ENCODE data around the gene STAT5B. TPM values are rescaled to one million over a fixed set of nuclear protein-coding genes. Genes with fewer than 3 reads are reported as not detected.
A peak's percentile ranks its signal among the peaks of the same experiment; 100 is the strongest.

Gene STAT5B
- polyA plus RNA-seq, 4 donors = 35.4 to 56.5 (median 47.8) TPM

DNA sequence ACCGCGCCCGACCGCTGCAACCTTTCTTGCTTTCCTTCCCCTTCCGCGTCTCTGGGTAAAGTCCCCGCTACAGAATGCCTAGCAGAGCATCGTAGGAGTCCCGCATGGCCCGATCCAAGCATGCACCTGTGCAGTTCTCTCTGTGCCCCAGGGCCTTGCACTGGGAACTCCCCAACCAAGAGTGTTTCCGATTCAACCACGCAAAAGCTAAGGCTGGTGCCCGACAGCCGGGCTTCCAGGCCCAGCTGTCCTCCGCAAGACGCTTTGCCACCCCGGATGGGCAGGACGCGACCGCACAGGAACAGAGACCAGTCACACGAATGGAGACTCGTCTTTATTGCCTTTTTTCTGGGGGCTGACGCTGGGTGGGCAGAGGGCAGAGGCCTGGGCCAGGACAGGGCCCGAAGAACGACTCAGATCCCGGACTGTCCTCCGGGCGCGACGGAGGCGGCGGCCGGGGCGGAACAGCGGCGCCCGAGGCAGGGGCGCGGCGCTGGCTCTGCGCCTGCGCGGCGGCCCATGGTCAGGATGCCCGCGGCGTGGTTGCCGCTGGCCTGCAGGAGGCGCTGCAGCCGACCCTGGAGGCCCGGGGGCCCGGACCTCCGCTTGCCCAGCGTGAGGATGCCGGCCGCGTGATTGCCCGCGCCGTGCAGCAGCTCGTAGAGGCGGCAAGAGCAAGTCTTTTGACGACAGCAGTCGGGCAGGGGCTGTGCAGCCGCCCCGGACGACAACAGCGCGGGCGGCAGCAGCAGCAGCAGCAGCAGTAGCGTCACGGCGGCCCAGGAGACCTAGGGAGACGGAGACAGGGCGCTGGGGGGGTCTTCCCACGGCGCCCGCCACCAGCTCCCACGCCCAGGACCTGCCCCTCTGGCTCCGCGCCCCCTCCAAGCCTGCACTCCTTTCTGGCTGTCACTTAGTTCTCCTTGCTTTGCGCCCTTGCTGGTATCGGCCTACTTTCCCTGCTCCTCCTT, 92.2 kb downstream of the STAT5B start:
- DNase-seq (ENCODE audit: low read depth in 4 of 4, low spot score in 2 of 4) = peak in 2 of 4 donors; percentile 42 to 62

DNA sequence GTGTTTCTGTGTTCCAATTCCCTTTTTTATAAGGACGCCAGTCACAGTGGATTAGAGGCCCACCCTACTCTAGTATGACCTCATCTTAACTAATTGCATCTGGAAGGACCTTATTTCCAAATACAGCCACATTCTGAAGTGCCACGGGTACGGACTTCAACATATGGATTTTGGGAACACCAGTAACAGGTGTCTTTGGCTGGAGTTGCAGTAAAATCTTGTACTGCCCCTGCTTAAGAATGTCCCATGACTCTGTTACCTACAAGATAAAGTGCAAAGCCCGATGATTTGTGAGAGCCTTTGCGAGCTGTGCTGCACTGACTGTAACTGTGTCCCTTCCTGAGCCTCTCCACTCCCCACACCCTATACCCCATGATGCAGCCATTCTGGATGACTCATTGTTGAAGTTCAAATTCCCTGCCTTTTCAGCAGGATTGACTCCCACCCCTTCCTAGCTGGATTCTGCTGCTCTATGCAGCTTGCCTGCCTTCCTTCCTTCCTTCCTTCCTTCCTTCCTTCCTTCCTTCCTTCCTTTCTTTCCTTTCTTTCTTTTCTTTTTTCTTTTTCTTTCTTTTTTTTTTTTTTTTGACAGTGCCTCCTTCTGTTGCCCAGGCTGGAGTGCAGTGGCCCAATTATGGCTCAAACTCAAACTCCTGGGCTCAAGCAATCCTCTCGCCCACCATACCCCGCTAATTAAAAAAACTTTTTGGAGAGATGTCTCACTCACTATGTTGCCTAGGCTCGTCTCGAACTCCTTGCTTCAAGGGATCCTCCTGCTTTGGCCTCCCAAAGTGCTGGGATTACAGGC, 93.1 kb downstream of the STAT5B start:
- DNase-seq (ENCODE audit: low read depth in 4 of 4, low spot score in 2 of 4) = no peak

DNA sequence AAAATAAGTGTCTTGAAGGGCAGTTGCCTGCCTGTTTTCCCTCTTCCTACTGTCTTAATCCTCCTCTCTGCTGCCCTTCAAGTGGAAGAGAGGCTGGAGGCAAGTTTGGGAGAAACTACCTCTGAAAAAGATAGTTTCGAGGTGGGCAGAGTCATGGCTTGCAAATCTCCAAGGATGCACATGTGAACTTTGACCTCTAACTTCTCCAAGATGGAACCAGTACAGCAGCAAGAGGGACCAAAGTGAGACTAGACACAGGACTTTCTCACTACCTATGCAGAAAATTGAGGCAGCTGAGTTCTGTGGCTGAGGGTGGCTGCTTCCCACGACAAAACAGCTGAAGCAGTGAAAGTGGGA, 94.4 kb downstream of the STAT5B start:
- no peak for DNase-seq (ENCODE audit: low read depth in 4 of 4, low spot score in 2 of 4)

DNA sequence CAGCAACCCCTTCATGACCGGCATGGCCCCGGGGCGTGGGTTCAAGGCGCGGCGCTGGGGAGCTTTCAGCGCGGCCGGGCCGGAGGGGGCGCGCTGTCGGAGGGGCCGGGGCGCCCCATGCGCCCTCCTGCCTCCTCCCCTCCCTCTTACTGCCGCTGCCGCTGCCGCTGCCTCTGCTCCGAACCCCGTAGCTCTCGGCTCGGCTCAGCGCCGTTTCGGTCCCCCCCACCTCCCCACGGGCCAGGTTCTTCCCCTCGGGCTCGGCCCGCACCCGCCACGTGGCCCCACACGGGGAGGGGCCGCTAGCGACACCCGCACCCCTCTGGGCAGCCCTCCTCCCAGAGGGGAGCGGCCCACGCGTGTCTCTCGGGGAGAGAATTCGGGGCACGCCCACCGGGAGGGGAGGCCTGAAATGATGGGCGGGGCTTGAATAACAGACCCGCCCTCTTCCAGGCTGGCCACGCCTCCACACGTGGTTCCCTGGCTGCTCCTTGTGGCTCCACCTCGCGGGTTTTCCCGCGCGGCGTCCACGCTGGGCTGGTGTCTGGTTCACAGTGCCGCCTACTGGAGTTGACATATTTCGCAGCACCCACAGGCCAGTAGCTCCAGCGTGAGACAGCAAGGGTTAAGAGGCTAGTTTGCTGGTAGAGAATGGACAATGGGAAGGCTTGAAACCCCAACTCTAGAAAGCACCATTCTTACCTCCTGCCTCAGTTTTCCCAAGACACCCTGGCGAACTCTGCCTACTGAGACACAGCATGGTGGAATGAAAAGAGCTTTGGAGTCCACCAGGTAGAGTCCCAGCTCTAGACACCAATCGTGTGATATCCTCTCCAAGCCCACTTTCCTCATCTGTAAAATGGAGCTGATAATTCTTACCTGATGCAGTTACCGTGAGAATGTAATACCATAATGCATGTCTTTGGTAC, 95.0 kb downstream of the STAT5B start, which contains the start of gene KCNH4:
Gene KCNH4, minus strand, starts transcription at position 221 of the 929 bp plus-strand sequence. Its CDS starts 197 bp downstream, at position 24.
- no peak for DNase-seq (ENCODE audit: low read depth in 4 of 4, low spot score in 2 of 4)

DNA sequence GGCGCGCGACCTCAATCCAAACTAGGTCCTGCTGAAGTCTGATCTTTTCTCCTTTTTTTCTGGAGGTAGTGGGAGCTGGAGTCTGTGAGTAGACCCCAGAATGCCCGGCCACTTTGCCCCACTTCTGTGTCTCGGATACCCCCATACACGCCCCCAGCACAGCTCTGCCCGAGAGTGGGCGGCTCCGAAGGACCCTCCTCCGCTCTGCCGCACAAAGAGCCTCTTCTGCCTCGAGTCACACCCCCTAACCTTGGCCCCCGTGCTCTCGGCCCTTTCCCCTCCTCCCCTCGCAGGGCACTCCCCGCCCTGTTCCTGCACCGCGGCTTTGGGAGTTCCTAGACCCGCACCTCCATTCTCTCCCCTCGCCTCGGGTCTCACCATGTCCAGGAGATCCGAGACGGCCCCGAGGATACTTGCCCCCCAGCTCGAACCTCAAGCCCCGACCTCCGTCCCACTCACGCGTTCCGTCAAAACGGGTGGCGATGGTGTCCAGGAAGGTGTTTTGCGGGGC, 95.7 kb downstream of the STAT5B start:
- DNase-seq (ENCODE audit: low read depth in 4 of 4, low spot score in 2 of 4) = no peak

DNA sequence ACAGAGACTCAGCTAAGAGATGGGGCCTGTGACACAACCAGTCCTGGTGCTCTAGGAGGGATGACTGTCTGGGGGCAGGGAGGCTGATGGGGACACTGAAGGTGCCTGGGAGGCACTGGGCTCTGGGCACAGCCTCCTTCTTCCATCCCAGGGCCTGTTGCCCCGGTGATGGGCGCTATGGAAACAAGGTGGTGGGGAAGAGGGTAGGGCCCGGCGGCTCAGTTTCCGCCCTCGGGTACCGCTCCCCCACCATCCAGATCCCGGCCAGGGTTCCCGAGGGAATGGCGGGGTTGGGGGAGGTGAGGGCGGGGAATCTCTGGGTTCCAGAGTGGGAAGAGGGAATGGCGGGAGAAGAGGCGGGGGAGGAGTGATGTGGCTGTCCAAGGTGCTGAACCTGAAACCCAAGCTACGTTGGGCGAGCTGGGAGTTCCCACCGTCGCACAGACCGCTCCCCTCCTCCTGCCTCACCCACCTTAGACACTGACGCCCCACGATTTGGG, 96.2 kb downstream of the STAT5B start:
- DNase-seq (ENCODE audit: low read depth in 4 of 4, low spot score in 2 of 4) = peak in 1 of 4 donors; percentile 62

DNA sequence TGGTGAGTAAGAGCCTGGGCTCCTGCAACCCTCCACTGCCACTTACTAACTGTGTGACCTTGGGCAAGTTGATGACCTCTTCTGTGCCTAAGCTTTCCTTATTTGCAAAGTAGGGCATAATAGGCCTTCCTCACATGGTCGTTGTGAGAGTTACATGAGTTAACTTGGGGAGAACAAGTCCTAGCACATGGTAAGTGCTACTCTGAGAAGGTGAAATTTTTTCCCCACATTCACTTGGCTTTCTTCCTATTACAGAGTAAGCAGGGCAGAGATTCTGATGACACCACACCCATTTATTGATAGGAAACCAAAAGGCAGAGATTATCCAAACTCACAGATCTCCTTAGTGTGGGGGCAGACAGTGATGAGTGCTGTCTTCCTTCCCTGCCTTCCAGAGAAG, 96.9 kb downstream of the STAT5B start:
- no peak for DNase-seq (ENCODE audit: low read depth in 4 of 4, low spot score in 2 of 4)

DNA sequence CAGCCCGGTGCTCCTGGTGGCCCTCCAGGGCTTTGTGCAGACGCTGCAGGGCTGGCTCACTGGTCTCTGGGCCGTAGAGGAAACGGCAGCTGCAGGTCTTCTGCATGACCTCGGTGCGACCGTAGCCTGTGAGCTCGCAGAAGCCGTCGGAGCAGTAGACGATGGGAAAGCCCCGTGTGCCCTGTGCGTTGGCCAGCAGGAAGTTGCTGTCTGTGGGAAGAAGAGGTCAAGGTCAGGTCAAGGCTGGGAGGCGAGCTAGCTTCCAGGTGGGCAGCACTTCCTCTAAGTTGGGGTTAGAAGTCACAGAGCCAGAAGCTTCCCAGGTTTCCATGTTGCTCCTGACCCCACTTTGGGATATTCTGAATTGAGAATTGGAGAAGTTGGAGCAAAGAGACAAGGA, 97.4 kb downstream of the STAT5B start:
- no peak for DNase-seq (ENCODE audit: low read depth in 4 of 4, low spot score in 2 of 4)

DNA sequence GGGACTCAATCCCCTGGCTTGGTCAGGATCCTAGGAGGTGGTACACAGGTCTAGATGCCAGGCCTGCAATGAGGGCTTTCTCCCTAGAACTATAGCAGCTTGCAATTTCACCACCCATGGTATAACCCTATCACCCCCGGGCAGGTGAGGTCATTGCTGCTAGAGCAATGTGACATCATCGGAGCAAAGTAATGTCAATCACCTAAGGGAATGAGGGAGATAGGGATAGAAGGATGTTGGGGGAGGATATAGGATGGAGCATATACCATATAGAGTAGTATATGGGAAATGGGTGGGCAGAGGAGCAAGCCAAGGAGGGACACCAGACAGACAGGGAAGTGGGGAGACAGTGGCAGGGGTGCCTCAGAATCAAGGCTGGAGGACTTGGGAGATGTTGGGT, 98.5 kb downstream of the STAT5B start:
- DNase-seq (ENCODE audit: low read depth in 4 of 4, low spot score in 2 of 4) = no peak

DNA sequence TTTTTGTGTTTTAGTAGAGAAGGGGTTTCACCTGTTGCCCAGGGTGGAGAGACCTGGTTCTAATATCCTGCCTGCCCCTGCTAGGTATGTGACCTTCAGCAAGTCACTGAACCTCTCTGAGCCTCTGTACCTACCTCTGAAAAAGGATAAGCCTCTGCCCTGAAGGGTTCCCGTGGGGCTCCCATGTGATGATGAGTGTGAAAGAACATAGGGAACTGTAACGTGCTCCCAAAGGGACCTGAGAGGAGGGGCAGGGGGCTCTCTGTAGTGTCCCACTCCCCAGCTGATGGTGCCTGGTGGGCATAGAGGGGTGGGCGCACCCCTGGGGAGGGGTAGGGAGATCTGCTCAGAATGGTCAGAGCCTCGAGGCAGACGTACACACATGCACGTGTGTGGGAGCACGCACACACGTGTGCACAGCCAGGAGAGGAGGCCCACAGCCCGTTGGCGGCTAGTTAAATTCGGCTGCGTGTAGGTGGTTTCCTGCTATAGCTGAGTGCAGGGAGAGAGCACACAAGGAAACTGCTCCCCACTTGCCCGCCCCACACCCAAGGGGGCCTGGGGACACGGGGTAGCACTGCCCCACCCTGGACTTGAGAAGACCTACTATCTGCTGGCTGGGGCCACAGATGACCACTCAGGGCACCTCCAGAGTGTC, 101.9 kb downstream of the STAT5B start:
- DNase-seq (ENCODE audit: low read depth in 4 of 4, low spot score in 2 of 4) = no peak

DNA sequence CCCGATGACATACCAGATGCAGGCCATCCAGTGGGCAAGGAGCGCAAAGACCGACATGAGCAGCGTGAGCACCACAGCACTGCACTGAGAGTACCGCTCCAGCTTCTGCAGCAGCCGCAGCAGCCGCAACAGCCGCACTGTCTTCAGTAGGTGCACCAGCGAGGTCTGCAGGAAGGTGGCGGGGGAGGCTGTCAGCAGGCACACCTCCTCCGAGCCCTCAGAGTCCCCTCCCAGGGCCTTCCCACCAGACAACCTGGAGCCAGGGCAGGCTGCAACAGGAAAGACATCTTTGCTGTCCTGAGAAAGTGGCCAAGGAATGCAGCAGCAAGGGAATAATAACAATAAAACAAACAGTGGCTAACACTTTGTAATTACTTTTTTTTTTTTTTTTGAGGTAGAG, 104.4 kb downstream of the STAT5B start:
- no peak for DNase-seq (ENCODE audit: low read depth in 4 of 4, low spot score in 2 of 4)

DNA sequence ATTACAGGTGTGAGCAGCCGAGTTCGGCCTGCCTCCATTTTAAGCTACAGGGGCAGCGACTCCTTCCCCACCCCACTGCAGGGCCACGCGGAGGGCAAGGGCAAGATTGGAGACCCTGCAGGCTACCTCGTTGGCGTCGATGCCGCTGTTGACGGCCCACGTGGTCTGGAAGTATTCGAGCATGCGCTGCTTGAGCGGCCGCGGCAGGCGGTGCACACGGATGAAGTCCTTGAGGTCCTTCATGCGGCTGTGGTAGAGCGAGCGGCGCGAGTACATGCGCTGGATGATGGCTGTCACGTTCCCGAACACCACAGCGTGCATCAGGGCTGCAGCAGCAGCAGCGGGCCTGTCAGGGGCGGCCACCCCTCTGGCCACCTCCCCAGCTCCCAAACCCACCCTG, 106.8 kb downstream of the STAT5B start:
- DNase-seq (ENCODE audit: low read depth in 4 of 4, low spot score in 2 of 4) = no peak

DNA sequence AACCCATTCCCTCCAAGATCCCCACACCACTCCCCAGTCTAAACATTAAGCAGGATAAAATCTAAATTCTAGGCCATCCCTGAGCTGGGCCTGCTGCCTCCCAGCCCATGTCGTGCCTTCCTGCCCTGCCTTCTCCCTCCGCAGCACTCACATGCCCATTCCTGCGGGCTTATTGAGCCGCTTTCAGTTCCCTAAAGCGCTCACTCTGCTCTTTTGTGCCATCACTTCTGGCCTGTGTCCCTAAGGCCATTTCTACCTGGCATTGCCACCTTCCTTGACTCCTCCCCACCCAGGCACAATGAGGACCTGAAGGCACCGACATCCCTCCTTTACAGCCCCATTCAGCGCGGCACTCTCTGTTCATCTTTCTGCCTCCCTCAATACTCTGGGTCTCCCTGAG, 108.4 kb downstream of the STAT5B start:
- DNase-seq (ENCODE audit: low read depth in 4 of 4, low spot score in 2 of 4) = no peak

DNA sequence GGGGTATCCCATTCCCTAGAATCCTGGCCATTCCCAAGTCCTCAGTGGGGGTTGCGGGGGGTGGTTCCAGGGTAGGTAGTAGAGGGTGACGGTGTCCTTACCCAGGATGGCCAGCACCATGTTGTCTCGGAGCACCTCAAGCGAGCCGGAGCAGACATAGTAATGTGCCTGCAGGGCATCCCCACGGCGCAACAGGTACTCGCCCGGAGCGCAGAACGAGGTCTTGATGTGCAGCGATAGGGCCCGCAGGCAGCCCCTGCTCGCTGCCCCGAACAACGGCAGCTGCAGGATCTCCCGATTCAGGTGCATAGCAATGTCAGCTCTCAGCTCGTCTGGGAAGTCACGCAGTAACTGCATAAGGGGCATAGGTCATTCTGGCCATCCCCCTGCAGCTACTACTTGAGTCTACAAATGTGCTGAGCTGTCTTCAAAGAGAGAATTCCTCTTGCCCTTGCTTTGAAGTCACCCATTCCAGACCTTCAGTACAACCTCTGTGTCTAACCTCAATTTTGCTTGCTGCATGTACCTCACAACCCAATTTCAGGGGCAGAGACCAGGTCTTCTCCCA, 109.9 kb downstream of the STAT5B start:
- DNase-seq (ENCODE audit: low read depth in 4 of 4, low spot score in 2 of 4) = no peak

DNA sequence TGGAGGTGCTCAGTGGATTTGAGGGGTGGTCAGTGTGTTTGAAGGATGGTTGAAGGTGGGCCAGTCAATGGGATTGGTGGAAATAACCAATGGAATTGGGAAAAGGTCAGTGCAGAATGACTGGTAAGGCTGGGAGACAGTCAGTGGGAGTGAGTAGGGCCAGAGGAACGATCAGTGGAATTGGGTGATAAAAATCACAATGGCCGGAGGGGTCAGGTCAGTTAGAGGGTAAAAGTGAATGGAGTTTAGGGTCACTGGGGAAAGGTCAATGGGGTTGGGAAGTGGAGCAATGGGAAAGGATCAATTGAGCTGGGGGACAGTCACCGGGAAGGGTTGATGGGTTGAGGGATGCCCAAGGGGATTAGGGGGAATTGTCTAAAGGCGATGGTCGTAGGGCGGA, 110.4 kb downstream of the STAT5B start:
- DNase-seq (ENCODE audit: low read depth in 4 of 4, low spot score in 2 of 4) = no peak

DNA sequence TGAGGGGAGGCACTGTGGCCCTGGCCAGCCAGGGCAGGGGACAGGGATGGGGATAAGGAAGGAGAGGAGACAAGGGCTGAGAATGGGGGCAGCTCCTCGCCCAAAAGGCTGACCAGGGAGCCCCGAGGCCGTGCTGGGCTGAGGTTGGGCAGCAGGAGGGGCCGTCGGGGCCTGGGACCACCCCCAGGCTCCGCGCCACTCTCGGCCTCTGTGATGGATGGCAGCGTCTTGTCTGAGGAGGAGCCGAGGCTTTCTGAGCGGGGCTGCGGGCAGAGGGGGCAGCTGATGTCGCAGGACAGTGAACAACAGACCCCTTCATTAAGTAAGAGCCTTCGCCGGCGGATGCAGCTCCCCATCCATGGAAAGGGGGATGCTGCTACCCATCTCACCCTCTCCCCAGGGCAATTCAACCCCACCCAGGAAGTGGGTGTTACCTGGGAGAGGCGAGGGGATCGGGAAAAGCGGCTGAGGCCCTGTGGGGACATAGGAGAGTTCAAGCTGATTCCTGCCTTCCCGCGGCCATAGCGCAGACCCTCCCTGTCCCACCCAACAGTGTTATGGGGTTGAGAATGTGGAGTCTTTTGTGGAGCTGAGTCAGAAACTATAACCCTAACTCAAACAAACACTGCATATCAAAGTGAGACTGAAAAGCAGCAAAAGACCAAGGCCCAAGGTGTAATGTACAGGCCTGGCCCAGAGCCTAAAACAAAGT, 112.3 kb downstream of the STAT5B start:
- DNase-seq (ENCODE audit: low read depth in 4 of 4, low spot score in 2 of 4) = no peak

DNA sequence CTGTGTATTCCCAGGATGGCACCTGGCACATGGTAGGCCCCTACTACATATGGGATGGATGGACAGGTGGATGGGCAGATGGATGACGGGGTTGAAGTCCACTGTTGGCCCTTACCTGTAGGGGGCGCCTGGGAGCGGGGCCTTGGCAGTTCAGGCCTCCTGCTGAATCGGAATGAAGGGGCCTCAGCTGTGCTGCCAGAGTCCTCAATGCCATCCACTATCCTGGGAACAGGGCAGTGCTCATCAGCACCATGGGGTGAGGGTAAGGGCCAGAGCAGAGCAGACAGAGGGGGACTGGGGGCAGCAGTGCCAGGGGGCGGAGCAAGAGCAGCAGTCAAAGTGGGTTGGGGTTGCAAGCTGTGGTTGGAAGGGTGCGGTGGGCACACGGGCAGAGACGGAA, 113.1 kb downstream of the STAT5B start:
- no peak for DNase-seq (ENCODE audit: low read depth in 4 of 4, low spot score in 2 of 4)

DNA sequence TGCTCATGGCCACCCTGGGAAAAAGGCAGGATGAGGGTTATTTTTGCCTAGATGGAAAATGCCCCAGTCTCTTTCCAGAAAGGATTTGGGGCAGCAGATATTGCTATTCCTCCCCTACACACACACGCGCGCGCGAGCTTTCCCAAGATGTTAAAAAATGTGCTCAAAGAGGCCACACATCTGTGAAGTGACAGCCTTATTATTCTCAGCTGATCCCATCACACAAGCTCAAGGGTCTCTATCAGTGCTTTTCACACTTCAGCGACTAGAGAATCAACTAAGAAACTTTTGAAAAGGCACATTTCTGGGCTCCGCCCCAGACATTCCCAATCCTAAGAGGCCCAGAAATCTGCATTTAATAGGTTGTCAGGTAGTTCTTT, 115.7 kb downstream of the STAT5B start:
- no peak for DNase-seq (ENCODE audit: low read depth in 4 of 4, low spot score in 2 of 4)

Measured in left renal cortex interstitium (tissue), 4 donors.